Transverse colon (tissue), 4 donors: ENCODE measurements around the gene TMSB4Y. TPM values are rescaled to one million over a fixed set of nuclear protein-coding genes. Genes with fewer than 3 reads are reported as not detected.

Experiments used
- DNase-seq: peaks from one replicate; pipeline ENCODE4 v3.0.0-alpha.2; 2019
- H3K27ac ChIP-seq, 4 donors: fragments of 200-600 bp; sonication (generic); 2 replicates each; pipeline ENCODE4 v1.5.1; 2016 to 2018; ENCODE audit warnings: inconsistent platforms in 4 of 4
- H3K27me3 ChIP-seq: fragments of 200-600 bp; sonication (generic); 2 replicates; pipeline ENCODE4 v1.5.1; 2017; ENCODE audit warnings: inconsistent platforms
- H3K36me3 ChIP-seq, 4 donors: fragments of 200-600 bp; sonication (generic); 2 replicates each; pipeline ENCODE4 v1.5.1; 2017 to 2019; ENCODE audit warnings: inconsistent platforms in 4 of 4
- H3K4me1 ChIP-seq, 4 donors: fragments of 200-600 bp; sonication (generic); 2 replicates each; pipeline ENCODE4 v1.5.1; 2017 to 2020; ENCODE audit warnings: inconsistent platforms in 4 of 4
- H3K4me3 ChIP-seq, 4 donors: fragments of 200-600 bp; sonication (generic); 1 replicate in 1 of 4; 2 replicates in 3 of 4; pipeline versions ENCODE4 v1.5.1 to v1.6.1; 2017 to 2019; ENCODE audit warnings: inconsistent platforms in 4 of 4
- H3K9me3 ChIP-seq, 2 donors: fragments of 200-600 bp; sonication (generic); 2 replicates each; pipeline ENCODE4 v1.5.1; 2017 to 2019; ENCODE audit warnings: inconsistent platforms in 2 of 2
- EP300 ChIP-seq: sonication (generic); formaldehyde crosslinking; IDR thresholded peaks from one replicate; pipeline ENCODE4 v1.6.1; 2017; ENCODE audit warnings: antibody characterized with exemption, low read depth
- POLR2A ChIP-seq: fragments of 450-650 bp; IDR thresholded peaks from one replicate; pipeline ENCODE4 v1.6.1; 2016; ENCODE audit warnings: antibody characterized with exemption, mild to moderate bottlenecking, moderate library complexity
- POLR2AphosphoS5 ChIP-seq, 3 donors: sonication (generic); formaldehyde crosslinking; IDR thresholded peaks; one replicate each; pipeline ENCODE4 v1.6.1; 2016; ENCODE audit warnings: antibody characterized with exemption in 3 of 3
- WGBS, 2 donors: methylation state at CpG; one replicate each; pipeline ENCODE4 v1.1.5; 2018; ENCODE audit warnings: low coverage in 1 of 2; 5-methylcytosine and 5-hydroxymethylcytosine counted together
- in situ Hi-C, 4 donors: fragments of 200-750 bp; cut with MboI; loops; one replicate each; pipeline versions ENCODE4 v1.15.0 to v1.15.1; 2017; ENCODE audit warnings: low sequenced_read_pairs in 3 of 4, low pct_ligation_motif_present in 1 of 4, low pct_unique_long_range_greater_than_20kb in 1 of 4
- intact Hi-C: fragments of 100-400 bp; cut with DNase I; formaldehyde crosslinking; loops from one replicate; pipeline ENCODE4 v1.15.1; 2023; ENCODE audit warnings: low total_unique reads
- total RNA-seq, 4 donors: library from RNA; depleted of rRNA; stranded (reverse); fragments of >200 nt; gene quantifications; one replicate each; pipeline ENCODE4 v1.1.0, GENCODE V29; 2016
- TF ChIP-seq, protein P1 (sequence below), 5 experiments: fragments of 200-600 bp in 3 of 5; fragments of 450-650 bp in 2 of 5; sonication (generic) in 3 of 5; IDR thresholded peaks; 1 replicate in 2 of 5; 2 replicates in 3 of 5; pipeline ENCODE4 v1.5.1; 2016 to 2017; ENCODE audit warnings: antibody characterized with exemption in 5 of 5, inconsistent platforms in 3 of 5, mild to moderate bottlenecking in 2 of 5, moderate library complexity in 1 of 5

The TMSB4Y gene
- total RNA-seq, 4 donors from 2014 or later, result 7.6 to 9.0 TPM; not detected in 2

- H3K4me3 ChIP-seq, result peak overlapping the region in 2 of 4 donors; percentile 48 to 58
Observed at GRCh38 chrY:13704121-13704930, 627 bp downstream of the TMSB4Y start.

GRCh38 chrY:13705197-13705596, 1.5 kb downstream of the TMSB4Y start:
- Histone ChIP-seq H3K4me1 (peaks cover 0 to 12% (median 0%) of the 10 kb centered on the region in 4 donors), H3K4me3 (peak overlapping the region in 2 of 4 donors; percentile 48 to 58), H3K9me3 (no peaks in the 10 kb centered on the region), H3K27me3 (no peaks in the 10 kb centered on the region), H3K36me3 (no peaks in the 10 kb centered on the region), H3K27ac (peak overlapping the region in 2 of 4 donors; percentile 92)
- whole genome bisulfite sequencing, 2 donors, result 6% methylated on average over 4 of the region's 8 CpGs; no CpG with 5 or more reads in 1 of the 2 donors
- intact Hi-C loops, result no loop called here
- TF ChIP-seq, protein P1, sequence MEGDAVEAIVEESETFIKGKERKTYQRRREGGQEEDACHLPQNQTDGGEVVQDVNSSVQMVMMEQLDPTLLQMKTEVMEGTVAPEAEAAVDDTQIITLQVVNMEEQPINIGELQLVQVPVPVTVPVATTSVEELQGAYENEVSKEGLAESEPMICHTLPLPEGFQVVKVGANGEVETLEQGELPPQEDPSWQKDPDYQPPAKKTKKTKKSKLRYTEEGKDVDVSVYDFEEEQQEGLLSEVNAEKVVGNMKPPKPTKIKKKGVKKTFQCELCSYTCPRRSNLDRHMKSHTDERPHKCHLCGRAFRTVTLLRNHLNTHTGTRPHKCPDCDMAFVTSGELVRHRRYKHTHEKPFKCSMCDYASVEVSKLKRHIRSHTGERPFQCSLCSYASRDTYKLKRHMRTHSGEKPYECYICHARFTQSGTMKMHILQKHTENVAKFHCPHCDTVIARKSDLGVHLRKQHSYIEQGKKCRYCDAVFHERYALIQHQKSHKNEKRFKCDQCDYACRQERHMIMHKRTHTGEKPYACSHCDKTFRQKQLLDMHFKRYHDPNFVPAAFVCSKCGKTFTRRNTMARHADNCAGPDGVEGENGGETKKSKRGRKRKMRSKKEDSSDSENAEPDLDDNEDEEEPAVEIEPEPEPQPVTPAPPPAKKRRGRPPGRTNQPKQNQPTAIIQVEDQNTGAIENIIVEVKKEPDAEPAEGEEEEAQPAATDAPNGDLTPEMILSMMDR (IDR thresholded peaks at IDR 0.05), result no peak
- no peak for TF ChIP-seq POLR2A
- TF ChIP-seq EP300, result no peak
- TF ChIP-seq POLR2AphosphoS5 (IDR thresholded peaks at IDR 0.05), result no peak
- no peak for DNase-seq
- in situ Hi-C loops, result loop anchor here in 2 of 4 donors (25.0 kb wide), 1 partner anchor 218 kb away; the partner anchor contains the start of gene UTY (in 2 of the 2)

More at GRCh38 chrY:13704121-13704930, 627 bp downstream of the TMSB4Y start:
- Histone ChIP-seq H3K9me3 (no peaks in the 10 kb centered on the region), H3K27ac (peak overlapping the region in 2 of 4 donors; percentile 92), H3K27me3 (no peaks in the 10 kb centered on the region), H3K36me3 (no peaks in the 10 kb centered on the region), H3K4me1 (peaks cover 0 to 12% (median 0%) of the 10 kb centered on the region in 4 donors)
- in situ Hi-C loops (loop anchor here in 2 of 4 donors (25.0 kb wide), 1 partner anchor 217 kb away; the partner anchor contains the start of gene UTY (in 2 of the 2)), intact Hi-C loops (no loop called here)
- 3% methylated on average over 6 of the region's 30 CpGs; no CpG with 5 or more reads in 1 of the 2 donors for WGBS, 2 donors
- no peak for TF ChIP-seq POLR2A
- TF ChIP-seq, protein P1 (IDR thresholded peaks at IDR 0.05), result no peak
- DNase-seq, result no peak

DNA sequence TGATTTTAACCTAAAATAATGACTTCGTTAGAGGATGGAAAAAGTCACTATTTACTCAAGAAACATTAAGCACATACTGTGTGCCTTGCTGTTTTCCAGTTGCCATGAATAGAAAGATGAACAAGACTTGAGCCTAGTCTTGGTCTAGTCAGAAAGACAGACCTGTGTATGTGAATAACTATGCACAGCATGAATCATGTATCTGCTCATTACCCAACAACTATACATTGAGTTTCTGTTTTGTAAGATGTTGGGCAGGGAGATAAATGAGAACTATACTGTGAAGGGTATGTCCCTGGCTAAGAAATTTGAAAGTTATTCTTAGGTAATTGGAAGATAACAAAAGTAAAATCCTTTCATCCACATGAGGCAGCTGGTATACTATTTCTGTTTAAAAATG, 4.3 kb downstream of the TMSB4Y start:
- in situ Hi-C loops (loop anchor here in 2 of 4 donors (25.0 kb wide), 1 partner anchor 221 kb away; the partner anchor contains the start of gene UTY (in 2 of the 2)), intact Hi-C loops (no loop called here)
- Histone ChIP-seq H3K4me1 (peaks cover 0 to 12% (median 0%) of the 10 kb centered on the region in 4 donors), H3K4me3 (no peak overlapping the region), H3K27me3 (no peaks in the 10 kb centered on the region), H3K27ac (no peak overlapping the region), H3K9me3 (no peaks in the 10 kb centered on the region), H3K36me3 (no peaks in the 10 kb centered on the region)
- TF ChIP-seq EP300 (no peak), POLR2A (no peak), POLR2AphosphoS5 (IDR thresholded peaks at IDR 0.05) (no peak)
- TF ChIP-seq, protein P1 (IDR thresholded peaks at IDR 0.05), result no peak
- WGBS, 2 donors, result no CpG with 5 or more reads among the region's 1 CpG
- DNase-seq, result no peak

DNA sequence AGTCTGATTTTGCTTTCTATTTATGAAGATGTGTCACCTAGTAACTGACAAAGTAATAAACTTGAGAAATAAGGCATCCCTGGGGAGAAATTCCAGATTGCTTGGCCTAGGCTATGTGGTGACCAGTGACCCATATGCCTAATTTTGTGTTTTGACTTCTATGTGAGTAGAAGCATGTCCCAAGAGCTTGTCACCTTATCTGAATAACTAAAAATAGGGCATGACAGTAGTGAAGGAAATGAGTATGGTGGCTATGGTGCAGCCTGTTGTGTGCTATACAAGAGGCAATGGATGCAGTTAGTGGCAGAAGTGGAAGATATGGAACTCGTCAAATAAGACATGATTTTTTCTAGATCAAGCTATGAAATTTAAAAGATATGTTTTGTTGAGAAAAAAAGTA, 15.3 kb downstream of the TMSB4Y start:
- Histone ChIP-seq H3K9me3 (no peaks in the 10 kb centered on the region), H3K4me3 (no peak overlapping the region), H3K27ac (no peak overlapping the region), H3K27me3 (no peaks in the 10 kb centered on the region), H3K4me1 (no peaks in the 10 kb centered on the region), H3K36me3 (no peaks in the 10 kb centered on the region)
- TF ChIP-seq POLR2AphosphoS5 (IDR thresholded peaks at IDR 0.05) (no peak), POLR2A (no peak), EP300 (no peak)
- TF ChIP-seq, protein P1 (IDR thresholded peaks at IDR 0.05), result no peak
- in situ Hi-C loops, result loop anchor here in 2 of 4 donors (25.0 kb wide), 1 partner anchor 232 kb away; the partner anchor contains the start of gene UTY (in 2 of the 2)
- WGBS, 2 donors, result 100% methylated on average over 1 of the region's 1 CpG; no CpG with 5 or more reads in 1 of the 2 donors
- intact Hi-C loops, result no loop called here
- no peak for DNase-seq
